ENCODE measurements around the gene EWSR1. TPM values are rescaled to one million over a fixed set of nuclear protein-coding genes. Genes with fewer than 3 reads are reported as not detected.

The EWSR1 gene
- total and polyA plus RNA-seq, 5 experiments from 2014 or later, result 141 to 292 (median 215) TPM

GRCh38 chr22:29268511-29269229, 602 bp downstream of the EWSR1 start:
- DNase-seq, result peak in 5 of 10 donors; percentile 7 to 36 (median 32)
- Mint-ChIP-seq H3K4me3 (peak overlapping the region; percentile 90 to 99 (median 96)), H3K27ac (peak overlapping the region; percentile 96 to 100 (median 98)), H3K9me3 (peaks cover 0 to 3% (median 0%) of the 10 kb centered on the region in 9 donors), H3K4me1 (peaks cover 39 to 69% (median 62%) of the 10 kb centered on the region in 4 donors), H3K36me3 (peaks cover 5 to 29% (median 7%) of the 10 kb centered on the region in 3 donors), H3K27me3 (peaks cover 0 to 3% (median 0%) of the 10 kb centered on the region in 5 donors)
- POLR2A ChIA-PET, result interaction anchor here (0.8 to 1.1 kb wide), 6 partner anchors 8 to 464 kb away, joined by 3 to 4 read pairs (median 3); no protein-coding TSS in a partner anchor
- peak; percentile 23 to 30 for ATAC-seq

- POLR2A ChIA-PET, result interaction anchor here (0.9 to 1.1 kb wide), 5 partner anchors 8 to 35 kb away, joined by 3 to 4 read pairs (median 3); no protein-coding TSS in a partner anchor
- DNase-seq, result no peak
- Mint-ChIP-seq H3K36me3 (peaks cover 5 to 34% (median 7%) of the 10 kb centered on the region in 3 donors), H3K27me3 (peaks cover 0 to 3% (median 0%) of the 10 kb centered on the region in 5 donors), H3K27ac (peak overlapping the region; percentile 94 to 100 (median 97)), H3K4me3 (peak overlapping the region; percentile 90 to 99 (median 96)), H3K9me3 (peaks cover 0 to 3% (median 0%) of the 10 kb centered on the region in 9 donors), H3K4me1 (peaks cover 39 to 75% (median 67%) of the 10 kb centered on the region in 4 donors)
- no peak for ATAC-seq
Measured at GRCh38 chr22:29269230-29269604, 1.1 kb downstream of the EWSR1 start.

- Mint-ChIP-seq H3K4me1 (peaks cover 43 to 81% (median 73%) of the 10 kb centered on the region in 4 donors), H3K4me3 (peak overlapping the region; percentile 90 to 99 (median 96)), H3K27me3 (peaks cover 0 to 3% (median 0%) of the 10 kb centered on the region in 5 donors), H3K9me3 (peaks cover 0 to 3% (median 0%) of the 10 kb centered on the region in 9 donors), H3K27ac (peak overlapping the region; percentile 94 to 100 (median 97)), H3K36me3 (peaks cover 5 to 41% (median 10%) of the 10 kb centered on the region in 3 donors)
- ATAC-seq, result no peak
- POLR2A ChIA-PET, result interaction anchor here (0.9 to 1.7 kb wide), 5 partner anchors 9 to 470 kb away, joined by 3 to 5 read pairs (median 3); partner anchors contain the start of gene XBP1
- DNase-seq, result peak in 1 of 10 donors; percentile 9
Measured at GRCh38 chr22:29269731-29270474, 1.8 kb downstream of the EWSR1 start.

- H3K4me3 Mint-ChIP-seq, result peak overlapping the region; percentile 90 to 99 (median 96)
- H3K27me3 Mint-ChIP-seq, result peaks cover 0 to 3% (median 0%) of the 10 kb centered on the region in 5 donors
- peaks cover 0 to 3% (median 0%) of the 10 kb centered on the region in 9 donors for H3K9me3 Mint-ChIP-seq
- H3K36me3 Mint-ChIP-seq, result peaks cover 5 to 48% (median 15%) of the 10 kb centered on the region in 3 donors
- ATAC-seq (no peak), DNase-seq (no peak)
- POLR2A ChIA-PET, result interaction anchor here (0.9 to 1.7 kb wide), 4 partner anchors 9 to 471 kb away, joined by 3 to 5 read pairs (median 4); partner anchors contain the start of gene XBP1
- peak overlapping the region; percentile 68 to 100 (median 90) for H3K27ac Mint-ChIP-seq
- H3K4me1 Mint-ChIP-seq, result peaks cover 45 to 89% (median 81%) of the 10 kb centered on the region in 4 donors
Measured at GRCh38 chr22:29270475-29271271, 2.6 kb downstream of the EWSR1 start.

GRCh38 chr22:29272624-29273023, 4.6 kb downstream of the EWSR1 start:
- peak overlapping the region in 6 of 10 donors; percentile 9 to 79 (median 40) for H3K27ac Mint-ChIP-seq
- POLR2A ChIA-PET, result no interaction called here
- H3K4me1 Mint-ChIP-seq, result peaks cover 39 to 90% (median 83%) of the 10 kb centered on the region in 4 donors
- peak overlapping the region in 7 of 10 donors; percentile 84 to 99 (median 95) for H3K4me3 Mint-ChIP-seq
- ATAC-seq (no peak), DNase-seq (no peak)
- peaks cover 0 to 3% (median 0%) of the 10 kb centered on the region in 5 donors for H3K27me3 Mint-ChIP-seq
- peaks cover 11 to 66% (median 15%) of the 10 kb centered on the region in 3 donors for H3K36me3 Mint-ChIP-seq
- peaks cover 0 to 3% (median 0%) of the 10 kb centered on the region in 9 donors for H3K9me3 Mint-ChIP-seq

GRCh38 chr22:29275167-29275566, 7.1 kb downstream of the EWSR1 start:
- peaks cover 36 to 86% (median 84%) of the 10 kb centered on the region in 4 donors for H3K4me1 Mint-ChIP-seq
- no peaks in the 10 kb centered on the region for H3K9me3 Mint-ChIP-seq
- peak overlapping the region in 5 of 10 donors; percentile 16 to 58 (median 47) for H3K27ac Mint-ChIP-seq
- ATAC-seq, result no peak
- no peaks in the 10 kb centered on the region for H3K27me3 Mint-ChIP-seq
- peaks cover 5 to 92% (median 23%) of the 10 kb centered on the region in 3 donors for H3K36me3 Mint-ChIP-seq
- DNase-seq, result no peak
- POLR2A ChIA-PET, result no interaction called here
- peak overlapping the region in 3 of 10 donors; percentile 10 to 29 (median 25) for H3K4me3 Mint-ChIP-seq

- Mint-ChIP-seq H3K9me3 (no peaks in the 10 kb centered on the region), H3K36me3 (peaks cover 5 to 95% (median 23%) of the 10 kb centered on the region in 3 donors), H3K4me3 (peak overlapping the region in 5 of 10 donors; percentile 20 to 37 (median 25)), H3K4me1 (peaks cover 34 to 81% (median 78%) of the 10 kb centered on the region in 4 donors), H3K27ac (peak overlapping the region in 6 of 10 donors; percentile 3 to 80 (median 28)), H3K27me3 (no peaks in the 10 kb centered on the region)
- POLR2A ChIA-PET, result interaction anchor here (1.8 kb wide), 1 partner anchor 7 kb away, joined by 4 read pairs; no protein-coding TSS in a partner anchor
- no peak for ATAC-seq
- DNase-seq, result no peak
Measured at GRCh38 chr22:29275819-29276565, 7.9 kb downstream of the EWSR1 start.

GRCh38 chr22:29277927-29278326, 9.9 kb downstream of the EWSR1 start:
- DNase-seq (no peak), ATAC-seq (no peak)
- Mint-ChIP-seq H3K27ac (peak overlapping the region in 4 of 10 donors; percentile 14 to 58 (median 26)), H3K4me1 (peaks cover 24 to 72% (median 64%) of the 10 kb centered on the region in 4 donors), H3K9me3 (no peaks in the 10 kb centered on the region), H3K4me3 (no peak overlapping the region), H3K27me3 (no peaks in the 10 kb centered on the region), H3K36me3 (peaks cover 5 to 98% (median 29%) of the 10 kb centered on the region in 3 donors)
- POLR2A ChIA-PET, result interaction anchor here (1.8 kb wide), 1 partner anchor 9 kb away, joined by 4 read pairs; no protein-coding TSS in a partner anchor

GRCh38 chr22:29284196-29284595, 16.1 kb downstream of the EWSR1 start:
- Mint-ChIP-seq H3K4me1 (peaks cover 13 to 51% (median 25%) of the 10 kb centered on the region in 4 donors), H3K36me3 (peaks cover 0 to 98% (median 44%) of the 10 kb centered on the region in 3 donors), H3K4me3 (peak overlapping the region in 1 of 10 donors; percentile 39), H3K27me3 (no peaks in the 10 kb centered on the region), H3K9me3 (no peaks in the 10 kb centered on the region), H3K27ac (peak overlapping the region in 2 of 10 donors; percentile 43 to 60)
- ATAC-seq (no peak), DNase-seq (no peak)
- POLR2A ChIA-PET, result no interaction called here

- peak overlapping the region in 5 of 10 donors; percentile 7 to 81 (median 37) for H3K27ac Mint-ChIP-seq
- no peak for DNase-seq
- H3K36me3 Mint-ChIP-seq, result peaks cover 15 to 96% (median 36%) of the 10 kb centered on the region in 3 donors
- ATAC-seq, result no peak
- peak overlapping the region in 1 of 10 donors; percentile 8 for H3K4me3 Mint-ChIP-seq
- H3K27me3 Mint-ChIP-seq, result no peaks in the 10 kb centered on the region
- no peaks in the 10 kb centered on the region for H3K9me3 Mint-ChIP-seq
- peaks cover 12 to 37% (median 22%) of the 10 kb centered on the region in 4 donors for H3K4me1 Mint-ChIP-seq
- POLR2A ChIA-PET, result no interaction called here
Measured at GRCh38 chr22:29288837-29289236, 20.8 kb downstream of the EWSR1 start.

- peaks cover 12 to 31% (median 21%) of the 10 kb centered on the region in 4 donors for H3K4me1 Mint-ChIP-seq
- peak overlapping the region in 1 of 10 donors; percentile 61 for H3K27ac Mint-ChIP-seq
- no peak overlapping the region for H3K4me3 Mint-ChIP-seq
- H3K9me3 Mint-ChIP-seq, result no peaks in the 10 kb centered on the region
- ATAC-seq, result no peak
- no peaks in the 10 kb centered on the region for H3K27me3 Mint-ChIP-seq
- POLR2A ChIA-PET, result no interaction called here
- no peak for DNase-seq
- H3K36me3 Mint-ChIP-seq, result peaks cover 15 to 98% (median 29%) of the 10 kb centered on the region in 3 donors
Measured at GRCh38 chr22:29290061-29290460, 22.0 kb downstream of the EWSR1 start.
